NCI-H748 (cell line): ENCODE measurements around the gene KPNA1.
"Not testable (repeated sequence)": the region's sequence is repeated elsewhere in the genome, so short reads cannot be mapped to it uniquely, and the experiment has no call there.

Experiments
- DNase-seq: peaks from one replicate; lab custom pipeline; 2025; ENCODE audit not compliant: unreplicated experiment; lab: John Stamatoyannopoulos, UW

The KPNA1 gene

DNA sequence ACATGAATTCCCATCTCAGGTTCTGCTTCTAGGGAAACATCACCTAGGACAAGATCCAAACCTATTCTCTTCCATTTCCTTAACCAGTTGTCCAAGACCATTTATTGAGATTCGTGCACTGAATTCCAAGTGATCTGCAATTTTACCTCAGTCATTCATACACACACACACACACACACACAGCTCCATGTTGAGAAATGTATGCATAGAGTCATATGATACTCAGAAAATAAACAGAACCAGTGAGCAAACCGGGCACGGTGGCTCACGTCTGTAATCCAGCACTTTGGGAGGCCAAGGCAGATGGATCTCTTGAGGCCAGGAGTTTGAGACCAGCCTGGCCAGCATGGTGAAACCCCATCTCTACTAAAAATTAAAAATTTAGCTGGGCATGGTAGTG, 6.1 kb upstream of the KPNA1 start:
- no peak for DNase-seq

DNA sequence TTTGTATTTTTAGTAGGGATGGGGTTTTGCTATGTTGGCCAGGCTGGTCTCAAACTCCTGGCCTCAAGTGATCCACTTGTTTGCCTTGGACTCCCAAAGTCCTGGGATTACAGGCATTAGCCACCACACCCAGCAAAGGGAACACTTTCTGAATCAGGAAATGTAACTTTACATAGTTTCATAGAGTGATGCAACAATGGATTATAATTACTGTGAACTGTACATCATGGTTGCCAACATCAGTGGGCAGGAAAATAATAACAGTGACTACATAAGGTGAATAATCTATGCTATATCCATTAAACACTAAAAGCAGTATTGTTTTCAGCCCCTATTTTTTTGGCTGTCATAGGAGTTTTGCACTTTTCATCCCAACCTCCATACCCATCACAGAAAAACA, 5.0 kb upstream of the KPNA1 start:
- no peak for DNase-seq

DNA sequence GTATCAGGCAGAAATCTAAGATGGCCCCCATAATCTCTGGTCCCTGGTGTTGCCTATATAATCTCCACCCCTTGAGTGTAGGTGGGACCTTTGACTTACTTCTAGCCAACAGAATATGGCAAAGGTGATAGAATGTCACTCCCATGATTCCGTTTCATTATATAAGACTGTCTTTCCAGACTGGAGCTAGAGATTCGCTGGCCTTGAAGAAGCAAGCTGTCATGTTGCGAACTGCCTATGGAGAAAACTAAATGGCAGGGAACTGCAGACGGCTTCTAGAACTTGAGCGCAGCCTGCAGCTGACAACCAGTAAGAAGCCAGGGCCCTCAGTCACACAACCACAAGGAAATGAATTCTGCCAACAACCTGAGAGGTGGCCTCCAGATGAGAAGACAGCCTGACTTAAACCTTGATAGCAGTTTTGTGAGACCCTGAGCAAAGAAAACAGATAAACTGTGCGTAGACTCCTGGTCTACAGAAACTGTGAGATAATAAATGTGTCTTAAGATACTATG, 2.2 kb upstream of the KPNA1 start:
- no peak for DNase-seq

DNA sequence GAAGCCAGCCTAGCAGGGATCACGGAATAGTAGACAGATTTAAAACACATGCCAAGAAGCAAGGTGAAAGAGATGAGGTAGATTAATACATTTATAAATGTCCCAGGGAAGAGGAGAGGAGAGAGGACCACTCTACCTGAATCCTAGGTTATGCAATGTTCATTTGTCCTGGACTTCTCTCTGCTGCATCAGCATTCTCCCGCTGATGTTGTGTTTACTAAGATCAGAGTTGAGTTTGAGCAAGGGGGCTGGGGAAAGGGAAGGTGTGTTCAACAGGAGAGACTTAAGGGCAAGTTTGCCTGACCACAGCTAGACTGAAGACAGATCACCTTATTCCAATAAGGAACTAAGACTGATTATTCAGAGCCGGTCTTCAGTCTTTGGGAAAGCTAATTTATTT, 1.1 kb upstream of the KPNA1 start:
- DNase-seq = no peak

DNA sequence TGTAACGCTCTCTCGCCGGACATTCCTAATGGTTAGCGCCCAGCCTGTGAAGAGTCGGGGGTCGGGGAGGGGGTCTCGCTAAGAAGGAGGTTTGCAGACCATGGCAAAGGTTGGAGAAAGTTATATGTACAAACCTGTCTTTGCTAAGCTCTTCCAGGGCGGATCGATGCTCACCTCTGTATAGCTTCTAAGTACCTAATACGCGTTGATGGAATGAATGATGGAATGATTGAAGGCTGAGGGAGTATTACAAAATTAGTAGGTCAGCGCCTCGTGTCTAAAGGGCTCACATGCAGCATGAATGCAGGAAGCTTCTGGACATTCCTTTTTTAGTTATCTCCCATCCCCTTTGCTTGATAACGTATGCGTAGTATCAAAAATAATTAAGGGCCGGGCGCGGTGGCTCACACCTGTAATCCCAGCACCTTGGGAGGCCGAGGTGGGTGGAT, 305 bp upstream of the KPNA1 start:
- no peak for DNase-seq

DNA sequence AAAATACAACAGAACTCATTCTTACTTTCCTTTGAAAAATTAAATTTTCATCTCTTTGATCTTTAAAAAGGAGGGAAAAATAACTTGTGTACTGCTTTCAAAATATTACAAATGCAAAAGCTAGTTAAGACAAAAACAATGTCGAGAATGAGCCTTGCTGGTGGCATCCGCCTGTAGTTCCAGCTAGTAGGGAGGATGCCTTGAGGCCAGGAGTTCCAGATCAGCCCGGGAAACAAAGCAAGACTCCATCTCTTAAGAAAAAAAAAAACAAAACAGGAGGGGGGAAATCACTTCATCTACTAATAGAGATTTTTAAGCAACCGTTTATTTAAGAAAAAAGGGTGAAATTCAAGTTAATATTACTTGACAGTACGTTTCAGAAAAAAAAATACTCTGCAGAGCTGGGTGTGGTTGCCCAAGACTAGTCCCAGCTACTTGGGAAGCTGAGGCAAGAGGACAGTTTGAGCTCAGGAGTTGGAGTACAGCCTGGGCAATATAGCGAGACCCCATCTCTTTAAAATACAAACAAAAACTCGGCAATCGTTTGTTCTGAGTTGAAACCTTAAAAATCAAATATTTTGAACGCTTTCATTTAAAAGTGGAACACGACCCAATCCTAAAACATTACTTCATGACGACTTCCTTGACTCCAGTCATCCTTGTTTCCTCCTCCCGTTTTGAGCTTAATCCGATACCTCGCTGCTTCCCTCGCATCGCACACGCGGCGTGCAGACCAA, 1.2 kb downstream of the KPNA1 start:
- DNase-seq = no peak

DNA sequence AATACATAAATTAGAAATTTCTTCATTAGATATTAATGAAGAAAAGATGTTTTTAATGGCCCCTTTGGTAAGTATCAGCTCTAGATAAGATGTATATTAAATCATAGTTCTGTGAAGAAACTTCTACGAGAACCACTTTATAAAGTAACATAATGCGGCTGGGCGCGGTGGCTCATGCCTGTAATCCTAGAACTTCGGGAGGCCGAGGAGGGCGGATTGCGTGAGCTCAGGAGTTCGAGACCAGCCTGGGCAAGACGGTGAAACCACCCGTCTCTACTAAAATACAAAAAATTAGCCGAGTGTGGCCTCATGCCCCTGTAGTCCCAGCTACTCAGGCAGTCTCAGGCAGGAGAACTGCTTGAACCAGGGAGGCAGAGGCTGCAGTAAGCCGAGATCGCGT, 2.5 kb downstream of the KPNA1 start:
- DNase-seq = no peak

DNA sequence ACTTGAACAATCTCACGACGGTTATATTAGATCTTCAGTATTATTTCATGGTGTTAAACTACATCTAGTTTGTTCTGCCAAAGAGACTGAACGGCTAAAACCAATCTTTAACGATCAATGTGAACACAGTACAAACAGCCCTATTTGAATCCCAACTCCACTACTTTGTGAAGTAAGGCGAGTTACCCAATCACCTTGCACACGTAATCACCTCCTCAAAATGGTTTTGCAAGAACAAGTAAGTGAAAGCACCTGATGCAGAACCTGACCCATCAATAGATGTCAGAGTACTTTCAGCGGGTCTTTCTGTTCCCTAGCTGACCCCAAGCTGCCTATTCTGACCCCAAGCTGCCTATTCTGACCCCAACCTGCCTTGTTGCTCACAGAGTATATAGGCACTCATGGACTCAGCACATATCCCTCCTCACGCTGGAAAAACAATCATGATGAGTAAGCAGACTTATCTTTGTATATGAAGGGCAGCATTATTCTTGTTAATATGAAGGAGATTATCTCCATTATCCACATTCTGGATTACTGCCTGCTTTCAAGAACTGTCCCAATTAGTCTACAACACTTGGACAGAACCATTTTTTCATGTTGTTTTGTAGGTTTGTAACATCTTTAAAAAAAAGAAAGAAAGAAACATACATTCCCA, 3.7 kb downstream of the KPNA1 start:
- DNase-seq = no peak

DNA sequence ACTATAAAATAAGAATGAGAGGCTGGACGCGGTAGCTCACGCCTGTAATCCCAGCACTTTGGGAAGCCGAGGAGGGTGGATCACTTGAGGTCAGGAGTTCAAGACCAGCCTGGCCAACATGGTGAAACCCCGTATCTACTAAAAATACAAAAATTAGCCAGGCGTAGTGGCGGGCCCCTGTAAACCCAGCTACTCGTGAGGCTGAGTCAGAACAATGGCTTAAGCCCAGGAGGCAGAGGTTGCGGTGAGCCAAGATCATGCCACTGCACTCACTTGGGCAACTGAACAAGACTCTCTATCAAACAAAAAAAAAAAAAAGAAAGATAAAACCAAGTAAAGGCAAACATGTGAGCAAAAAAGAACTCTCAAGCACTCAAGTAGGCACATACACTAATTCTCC, 5.8 kb downstream of the KPNA1 start:
- not testable (repeated sequence) for DNase-seq

DNA sequence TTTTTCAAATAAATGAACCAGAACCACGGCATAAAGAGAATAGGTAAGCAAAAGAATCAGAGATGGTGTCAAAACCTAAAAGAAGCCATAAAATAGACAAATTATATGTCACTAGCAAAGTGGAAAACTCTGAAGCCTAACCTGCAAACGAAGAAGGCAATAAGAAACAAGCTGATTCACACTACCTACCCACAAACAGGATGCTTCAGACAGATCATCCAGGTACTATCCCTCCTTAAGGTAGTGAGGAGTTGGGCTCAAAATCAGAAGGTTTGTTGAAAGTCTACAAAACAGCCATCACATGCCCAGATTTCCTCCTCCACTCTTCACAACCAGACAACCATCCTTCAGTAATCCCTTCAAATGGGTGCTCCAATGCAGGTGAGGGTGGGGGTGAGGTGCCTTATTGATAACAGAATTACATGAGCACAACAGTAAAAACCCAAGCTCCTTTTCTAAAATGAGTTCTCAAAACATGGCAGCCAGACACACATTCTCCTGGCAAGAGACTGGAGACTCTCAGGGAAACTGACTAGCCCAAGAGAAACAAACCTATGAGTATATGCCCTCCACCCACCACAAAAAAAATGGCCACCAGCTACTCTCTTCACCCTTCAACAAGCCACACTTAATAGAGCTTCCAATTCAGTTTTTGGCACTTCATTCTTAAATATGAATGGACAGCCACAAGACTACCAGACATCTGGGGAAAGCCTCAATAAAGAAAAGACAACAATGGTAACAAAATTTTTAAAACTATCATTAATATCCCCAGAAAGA, 6.4 kb downstream of the KPNA1 start:
- no peak for DNase-seq

DNA sequence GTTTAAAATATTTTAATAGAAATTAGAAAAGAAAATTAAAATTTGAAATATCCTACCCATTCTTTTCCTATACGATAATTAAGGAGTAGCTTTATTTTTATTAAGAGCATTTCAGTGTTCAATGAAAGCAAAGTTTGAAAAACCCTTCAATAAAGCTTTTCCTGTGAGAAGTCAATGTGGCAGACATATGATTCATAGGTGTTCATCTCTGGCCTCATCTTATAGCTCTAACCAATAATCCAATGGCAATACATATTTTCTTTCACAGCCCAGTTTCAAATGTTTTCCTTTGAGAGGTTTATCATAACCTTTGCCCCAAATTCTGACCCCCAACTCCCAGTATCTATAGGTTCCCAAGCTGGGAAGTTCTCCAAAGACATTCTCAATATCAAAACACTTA, 8.3 kb downstream of the KPNA1 start:
- DNase-seq = no peak

DNA sequence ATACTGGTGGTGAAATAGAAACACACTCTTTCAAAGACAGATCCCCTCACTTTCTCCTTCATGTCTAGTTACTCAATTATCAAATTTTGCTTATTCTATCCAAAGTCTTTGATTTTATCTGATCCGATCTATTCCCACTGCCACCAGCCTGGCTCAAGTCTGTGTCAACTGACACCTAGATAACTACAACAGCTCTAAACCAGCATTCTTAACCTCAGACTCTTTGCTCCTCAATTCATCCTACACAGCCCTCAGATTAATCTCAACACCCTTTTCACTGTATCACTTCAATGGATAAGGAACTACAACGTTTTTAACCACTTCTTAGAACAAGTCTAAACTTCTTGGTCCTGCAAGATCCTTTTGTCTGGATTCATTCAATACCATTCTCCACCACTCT, 9.1 kb downstream of the KPNA1 start:
- no peak for DNase-seq

DNA sequence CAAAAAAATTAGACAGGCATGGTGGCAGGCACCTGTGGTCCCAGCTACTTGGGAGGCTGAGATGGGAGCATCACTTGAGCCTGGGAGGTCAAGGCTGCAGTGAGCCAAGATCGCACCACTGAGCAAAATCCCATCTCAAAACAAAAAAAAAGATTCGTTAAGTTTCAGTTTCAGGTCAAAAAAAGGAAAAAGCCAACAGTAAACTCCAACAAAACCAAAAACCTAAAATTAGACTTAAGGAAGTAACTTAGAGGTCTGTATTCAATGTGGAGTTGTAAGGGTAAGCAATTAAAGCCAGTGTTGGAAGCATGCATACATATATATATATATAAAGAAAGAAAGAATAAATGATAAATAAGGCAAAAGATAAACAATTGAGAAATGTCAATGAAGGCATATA, 11.8 kb downstream of the KPNA1 start:
- no peak for DNase-seq

DNA sequence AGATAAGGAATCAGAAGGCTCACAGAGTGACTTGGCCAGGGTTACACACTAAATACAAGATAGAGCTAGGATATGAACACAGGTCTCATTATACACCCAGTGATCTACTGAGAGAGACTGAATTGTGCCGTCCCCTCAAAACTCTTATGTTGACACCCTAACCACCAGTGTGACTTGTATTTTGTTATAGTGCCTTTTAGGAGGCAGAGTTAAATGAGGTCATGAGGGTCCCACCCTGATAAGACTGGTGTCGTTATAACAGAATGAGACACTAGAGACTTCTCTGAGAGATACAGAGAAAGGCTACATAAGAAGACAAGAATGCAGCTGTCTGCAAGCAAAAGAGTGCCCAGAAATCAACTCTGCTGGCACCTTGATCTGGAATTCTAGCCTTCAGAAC, 12.6 kb downstream of the KPNA1 start:
- DNase-seq = no peak

DNA sequence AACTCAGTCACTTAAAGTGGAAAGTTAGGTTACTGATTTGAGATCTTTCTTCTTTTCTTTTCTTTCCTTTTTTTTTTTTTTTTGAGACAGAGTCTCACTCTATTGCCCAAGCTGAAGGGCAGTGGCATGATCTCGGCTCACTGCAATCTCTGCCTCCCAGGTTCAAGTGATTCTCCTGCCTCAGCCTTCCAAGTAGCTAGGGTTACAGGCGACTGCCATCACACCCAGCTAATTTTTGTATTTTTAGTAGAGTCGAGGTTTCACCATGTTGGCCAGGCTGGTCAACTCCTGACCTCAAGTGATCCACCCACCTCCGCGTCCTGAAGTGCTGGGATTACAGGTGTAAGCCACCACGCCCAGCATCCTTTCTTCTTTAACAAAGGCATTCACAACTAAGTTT, 13.8 kb downstream of the KPNA1 start:
- not testable (repeated sequence) for DNase-seq

DNA sequence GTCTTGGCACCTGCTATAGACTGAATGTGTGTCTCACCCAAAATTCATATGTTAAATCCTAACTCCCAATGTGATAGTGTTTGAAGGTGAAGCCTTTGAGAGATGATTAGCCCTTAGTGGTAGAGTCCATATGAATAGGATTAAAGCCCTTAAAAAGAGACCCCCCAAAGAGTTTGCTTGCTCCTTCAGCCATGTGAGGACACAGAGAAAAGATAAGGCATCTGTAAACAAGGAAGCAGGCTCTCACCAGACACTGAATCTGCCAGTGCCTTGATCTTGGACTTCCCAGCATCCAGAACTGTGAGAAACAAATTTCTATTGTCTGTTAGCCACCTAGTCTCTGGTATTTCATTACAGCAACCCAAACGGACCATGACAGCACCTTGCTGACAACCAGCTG, 16.6 kb downstream of the KPNA1 start:
- no peak for DNase-seq

DNA sequence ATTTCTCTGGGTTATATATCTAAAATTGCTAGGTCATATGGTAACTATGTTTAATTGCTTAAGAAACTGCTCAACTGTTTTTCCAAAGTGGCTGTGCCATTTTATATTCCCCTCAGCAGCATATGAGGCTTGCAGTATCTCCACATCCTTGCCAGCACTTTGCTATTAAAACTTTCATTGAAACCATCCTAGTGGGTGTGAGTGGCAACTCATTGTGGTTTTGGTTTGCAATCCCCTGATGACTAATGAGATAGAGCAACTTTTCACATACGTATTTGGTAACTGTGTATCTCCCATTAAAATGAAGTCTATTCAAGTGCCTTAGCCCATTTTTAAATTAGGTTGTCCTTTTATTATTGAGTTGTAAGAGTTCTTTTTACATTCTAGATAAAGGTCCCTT, 17.3 kb downstream of the KPNA1 start:
- no peak for DNase-seq

DNA sequence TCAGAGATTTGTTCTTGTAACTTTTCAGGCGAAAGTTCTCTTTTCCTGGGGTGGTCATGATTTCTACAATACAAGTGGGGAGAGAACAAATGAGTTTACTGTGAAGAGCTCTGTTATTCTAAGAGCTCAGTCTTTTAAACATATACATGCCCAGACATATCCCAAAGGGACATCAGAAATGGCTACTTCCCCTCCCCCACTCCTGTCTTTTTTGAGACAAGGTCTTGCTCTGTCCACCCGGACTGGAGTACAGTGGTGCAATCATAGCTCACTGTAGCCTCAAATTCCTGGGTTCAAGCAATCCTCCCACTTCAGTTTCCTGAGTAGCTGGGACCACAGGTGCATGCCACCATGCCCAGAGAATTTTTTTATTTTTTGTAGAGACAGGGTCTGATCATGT, 18.2 kb downstream of the KPNA1 start:
- DNase-seq = no peak

DNA sequence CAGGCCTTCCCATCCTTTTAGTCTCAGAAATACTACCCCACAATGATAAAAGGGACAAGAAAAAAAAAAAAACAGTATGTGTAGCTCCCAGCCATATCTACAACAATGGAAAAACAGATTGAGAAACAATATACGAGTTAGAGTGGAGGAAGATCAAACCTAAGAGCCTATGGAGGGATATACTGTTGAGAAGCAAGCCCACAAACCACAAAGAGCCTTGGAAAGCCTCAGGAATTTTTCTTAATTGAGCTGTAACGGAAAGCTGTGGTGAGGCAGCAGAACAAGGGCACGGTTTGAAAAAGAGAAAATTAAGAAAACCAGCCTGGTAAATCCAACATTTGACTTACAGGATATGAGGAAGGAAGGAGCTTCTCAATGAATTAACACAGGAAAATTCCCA, 21.4 kb downstream of the KPNA1 start:
- DNase-seq = no peak

DNA sequence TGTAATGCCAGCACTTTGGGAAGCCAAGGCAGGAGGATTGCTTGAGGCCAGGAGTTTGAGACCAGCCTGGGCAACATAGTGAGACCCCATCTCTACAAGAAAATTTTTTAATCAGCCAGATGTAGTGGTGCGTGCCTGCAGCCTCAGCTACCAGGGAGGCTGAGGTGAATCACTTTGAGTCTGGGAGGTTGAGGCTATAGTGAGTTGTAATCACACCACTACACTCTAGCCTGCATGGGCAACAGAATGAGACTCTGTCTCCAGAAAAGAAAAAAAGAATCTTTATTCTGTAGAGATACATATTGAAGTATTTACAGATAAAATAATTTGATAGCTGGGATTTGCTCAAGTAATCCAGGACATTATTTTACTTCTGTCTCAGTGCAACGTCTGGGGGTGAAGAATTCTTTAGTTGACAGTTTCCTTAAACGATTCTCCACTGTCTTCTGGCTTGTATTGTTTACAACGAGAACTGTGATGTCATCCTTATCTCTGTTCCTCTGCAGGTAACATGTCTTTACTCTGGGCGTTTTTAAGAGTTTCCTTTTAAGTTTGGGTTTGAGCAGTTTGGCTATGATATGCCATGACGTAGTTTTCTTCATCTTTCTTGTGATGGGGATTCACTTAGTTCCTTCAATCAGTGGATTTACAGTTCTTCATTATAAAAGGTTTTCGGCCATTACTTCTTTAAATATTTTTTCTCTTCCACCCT, 26.3 kb downstream of the KPNA1 start:
- no peak for DNase-seq

DNA sequence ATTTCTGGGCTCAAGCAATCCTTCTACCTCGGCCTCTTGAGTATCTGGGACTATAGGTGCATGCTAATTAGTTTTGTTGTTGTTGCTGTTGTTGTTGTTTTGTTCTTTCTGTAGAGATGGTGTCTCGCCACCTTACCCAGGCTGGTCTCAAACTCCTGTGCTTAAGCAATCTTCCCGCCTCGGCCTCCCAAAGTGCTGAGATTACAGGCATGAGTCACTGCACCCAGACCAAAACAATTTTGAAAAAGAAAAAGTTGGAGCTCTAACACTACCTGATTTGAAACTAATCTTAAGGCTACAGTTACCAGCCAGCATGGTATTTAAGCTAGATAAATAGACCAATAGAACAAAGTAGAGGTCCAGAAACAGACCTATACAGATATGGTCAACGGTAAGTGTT, 29.8 kb downstream of the KPNA1 start:
- no peak for DNase-seq
